Stimulated activated CD8-positive, alpha-beta memory T cell treated with anti-CD3 and anti-CD28 coated beads, Interleukin-7, amount 100 ng/mL, for 1 hour (primary cell): ENCODE measurements around the gene TNFAIP8L2.
"Not testable (repeated sequence)": the region's sequence is repeated elsewhere in the genome, so short reads cannot be mapped to it uniquely, and the experiment has no call there.

Experiments used
- DNase-seq, 2 donors: peaks; one replicate each; pipeline ENCODE4 v3.0.0-alpha.2; 2020; ENCODE audit warnings: low read depth in 2 of 2

The TNFAIP8L2 gene

DNA sequence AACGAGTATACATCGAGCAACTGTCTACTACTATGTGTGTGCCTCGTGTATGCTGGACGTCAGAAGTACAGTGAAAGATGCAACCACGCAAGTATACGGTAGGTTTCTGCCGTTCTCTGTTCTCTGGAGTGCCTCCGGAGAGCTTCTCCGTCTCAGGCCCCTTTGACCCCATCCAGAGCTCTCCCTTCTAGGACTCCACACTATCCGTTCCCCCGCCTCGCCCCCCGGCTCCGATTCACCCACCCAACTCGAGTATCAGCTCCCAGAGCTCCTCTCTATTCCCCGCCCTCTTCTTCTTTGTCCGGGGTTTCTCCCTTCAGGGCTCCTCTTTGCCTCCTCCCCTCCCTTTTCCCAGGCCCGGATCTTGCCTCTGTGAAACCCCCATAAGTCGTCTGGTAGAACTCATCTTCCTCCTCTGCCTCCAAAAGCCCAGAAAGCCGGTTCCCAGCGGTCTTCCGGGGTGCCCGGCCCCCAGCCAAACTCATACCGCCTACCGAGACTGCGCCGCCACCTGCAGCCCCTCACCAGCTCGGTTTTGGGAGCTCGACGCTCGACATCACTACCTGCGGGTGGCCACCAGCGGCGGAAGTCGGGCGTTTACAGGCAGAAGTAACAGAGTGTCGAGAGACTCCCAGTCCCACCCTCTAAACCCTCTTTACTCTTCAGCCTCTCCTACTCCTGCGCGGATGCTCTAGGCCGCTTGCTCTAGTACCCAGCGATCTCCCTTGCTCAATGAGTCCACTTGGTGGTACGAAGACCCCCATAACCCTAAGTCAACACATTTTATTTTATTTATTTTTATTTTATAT, 33.4 kb downstream of the TNFAIP8L2 start, which contains the start of gene VPS72:
Gene VPS72, minus strand, starts transcription at position 561 of the 809 bp plus-strand sequence. Its CDS starts 76 bp downstream, at position 485.
- DNase-seq: peak; percentile 60 to 61

DNA sequence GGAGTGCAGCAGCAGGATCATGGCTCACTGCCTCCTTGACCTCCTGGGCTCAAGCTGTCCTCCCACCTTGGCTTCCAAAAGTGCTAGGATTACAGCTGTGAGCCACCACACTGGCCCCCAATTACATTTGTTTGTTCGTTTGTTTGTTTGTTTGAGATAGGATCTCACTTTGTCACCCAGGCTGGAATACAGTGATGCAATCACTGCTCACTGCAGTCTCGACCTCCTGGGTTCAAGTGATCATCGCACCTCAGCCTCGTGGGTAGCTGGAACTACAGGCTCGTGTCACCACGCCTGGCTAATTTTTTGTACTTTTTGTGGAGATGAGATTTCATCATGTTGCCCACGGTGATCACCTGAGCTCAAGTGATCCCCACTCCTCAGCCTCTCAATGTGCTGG, 35.6 kb downstream of the TNFAIP8L2 start:
- no peak for DNase-seq

- no peak for DNase-seq
Measured at GRCh38 chr1:151193304-151193703, 36.9 kb downstream of the TNFAIP8L2 start.

- no peak for DNase-seq
Measured at GRCh38 chr1:151193856-151194255, 37.4 kb downstream of the TNFAIP8L2 start.

DNA sequence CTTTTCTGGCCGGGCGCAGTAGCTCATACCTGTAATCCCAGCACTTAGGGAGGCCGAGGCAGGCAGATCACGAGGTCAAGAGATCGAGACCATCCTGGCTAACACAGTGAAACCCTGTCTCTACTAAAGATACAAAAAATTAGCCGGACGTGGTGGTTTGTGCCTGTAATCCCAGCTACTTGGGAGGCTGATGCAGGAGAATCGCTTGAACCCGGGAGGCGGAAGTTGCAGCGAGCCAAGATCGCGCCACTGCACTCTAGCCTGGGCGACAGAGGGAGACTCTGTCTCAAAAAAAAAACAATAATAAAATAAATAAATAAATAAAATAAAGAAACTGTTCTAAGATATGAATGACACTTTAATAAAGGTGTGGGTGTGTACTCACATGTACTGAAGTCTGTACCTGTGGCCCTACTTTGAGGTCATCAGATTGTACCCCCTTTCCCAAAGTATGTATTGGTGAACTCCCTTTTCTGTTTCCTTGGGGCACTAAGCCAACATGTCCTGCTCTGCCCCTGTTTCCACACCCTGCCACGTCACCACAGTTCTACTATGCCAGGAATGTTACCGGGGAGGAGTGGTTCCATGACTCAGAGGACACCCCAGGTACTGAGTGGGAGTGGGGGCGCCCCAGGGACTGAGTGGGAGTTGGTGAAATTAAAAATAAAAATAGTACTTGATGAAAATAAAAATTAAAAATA, 38.6 kb downstream of the TNFAIP8L2 start:
- DNase-seq: not testable (repeated sequence)

DNA sequence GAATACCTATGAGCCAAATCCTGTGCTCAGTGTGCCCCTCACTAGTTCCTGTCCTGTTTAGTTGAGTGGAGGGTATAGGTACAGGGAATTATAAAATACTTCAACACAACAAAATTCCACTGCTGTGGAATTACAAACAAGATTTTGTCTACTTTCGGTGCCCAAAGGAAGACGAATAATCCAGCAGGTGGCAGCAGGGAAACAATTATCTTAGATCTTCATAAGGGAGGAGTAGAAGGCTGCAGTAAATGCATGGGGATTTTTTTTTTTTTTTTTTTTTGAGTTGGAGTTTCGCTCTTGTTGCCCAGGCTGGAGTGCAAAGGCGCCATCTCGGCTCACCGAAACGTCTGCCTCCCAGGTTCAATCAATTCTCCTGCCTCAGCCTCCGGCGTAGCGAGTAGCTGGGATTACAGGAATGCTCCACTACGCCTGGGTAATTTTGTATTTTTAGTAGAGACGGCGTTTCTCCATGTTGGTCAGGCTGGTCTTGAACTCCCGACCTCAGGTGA, 39.9 kb downstream of the TNFAIP8L2 start:
- DNase-seq: no peak

GRCh38 chr1:151197863-151198253, 41.4 kb downstream of the TNFAIP8L2 start:
- no peak for DNase-seq

DNA sequence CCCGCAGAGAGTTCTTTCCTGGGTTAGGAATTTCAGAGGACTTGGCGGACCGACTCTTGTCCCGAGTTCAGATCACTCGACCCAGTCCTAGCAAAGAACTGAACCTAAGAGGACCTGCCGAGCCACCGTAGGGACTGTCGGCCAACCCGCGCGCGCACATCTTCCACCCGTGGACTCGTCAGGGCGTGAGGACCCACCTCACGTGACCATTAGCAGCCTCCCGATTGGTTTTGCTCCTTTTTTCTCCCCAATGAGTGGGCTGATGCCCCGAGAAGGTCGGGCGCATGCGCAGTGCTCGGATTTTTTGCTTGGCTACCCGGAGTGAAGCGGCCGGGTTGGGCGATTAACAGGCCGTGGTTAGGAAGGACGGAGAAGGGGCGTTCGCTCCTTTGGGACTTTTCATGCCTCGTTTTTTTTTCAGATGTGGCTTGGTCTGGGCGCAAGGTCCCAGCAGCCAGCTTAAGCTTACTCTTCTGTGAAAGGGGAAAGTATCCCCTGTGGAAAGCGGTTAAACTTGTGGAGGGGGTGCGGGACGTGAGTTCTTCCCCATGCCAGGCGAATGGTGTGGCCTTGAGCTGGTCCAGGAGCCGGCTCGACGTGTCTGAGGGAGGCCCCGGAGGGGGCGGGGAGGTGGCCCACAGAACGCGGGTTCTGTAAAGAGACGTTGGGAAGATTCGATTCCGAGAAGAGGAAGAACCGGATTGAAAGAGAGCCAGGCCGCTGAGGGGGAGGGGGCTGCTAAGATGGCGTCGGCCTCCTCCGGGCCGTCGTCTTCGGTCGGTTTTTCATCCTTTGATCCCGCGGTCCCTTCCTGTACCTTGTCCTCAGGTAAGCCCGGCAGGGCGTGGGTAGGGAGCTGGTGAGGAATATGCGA, 42.0 kb downstream of the TNFAIP8L2 start, which contains the start of gene PIP5K1A:
Gene PIP5K1A, plus strand, starts transcription at position 299 of the 874 bp plus-strand sequence. Its CDS starts 445 bp downstream, at position 744.
- peak; percentile 96 to 99 for DNase-seq

- DNase-seq: no peak
Measured at GRCh38 chr1:151199873-151200581, 43.6 kb downstream of the TNFAIP8L2 start.

DNA sequence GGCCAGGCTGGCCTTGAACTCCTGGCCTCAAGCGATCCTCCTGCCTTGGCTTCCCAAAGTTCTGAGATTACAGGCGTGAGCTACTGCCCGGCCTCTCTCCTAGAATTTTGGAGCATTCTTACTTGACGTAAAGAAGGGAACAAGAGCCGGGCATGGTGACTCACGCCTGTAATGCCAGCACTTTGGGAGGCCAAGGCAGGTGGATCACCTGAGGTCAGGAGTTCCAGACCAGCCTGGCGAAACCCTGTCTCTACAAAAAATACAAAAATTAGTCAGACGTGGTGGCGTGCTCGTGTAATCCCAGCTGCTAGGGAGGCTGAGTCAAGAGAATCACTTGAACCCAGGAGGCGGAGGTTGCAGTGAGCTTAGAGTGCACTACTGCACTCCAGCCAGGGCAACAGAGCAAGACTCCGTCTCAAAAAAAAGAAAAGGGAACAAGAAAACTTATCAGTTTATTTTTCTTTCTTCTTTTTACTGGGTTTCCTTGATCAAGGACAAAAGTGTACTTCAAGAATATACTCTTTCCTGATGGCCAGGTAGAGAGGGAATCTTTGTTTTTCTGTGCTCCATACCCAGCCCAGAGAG, 49.0 kb downstream of the TNFAIP8L2 start:
- not testable (repeated sequence) for DNase-seq
